ENCODE data around the gene MATN1. TPM values are rescaled to one million over a fixed set of nuclear protein-coding genes. Genes with fewer than 3 reads are reported as not detected.

Gene MATN1
- total and polyA plus RNA-seq, 8 donors, result 0.06 to 0.07 TPM; not detected in 6

GRCh38 chr1:30679201-30679975 is 44.0 kb downstream of the MATN1 start:
- WGBS, 2 donors, result 93 to 94% methylated on average over 2 of the region's 2 CpGs
- no peak overlapping the region for H3K4me3 ChIP-seq
- DNase-seq (peak in 1 of 6 donors; percentile 47), FAIRE-seq (no peak), ATAC-seq (no peak)
- no peak overlapping the region for H3K27ac ChIP-seq
- H3K9me3 ChIP-seq, result no peaks in the 10 kb centered on the region
- H3K4me1 ChIP-seq, result peaks cover 7 to 12% (median 12%) of the 10 kb centered on the region in 3 donors
- TF ChIP-seq, protein P1, sequence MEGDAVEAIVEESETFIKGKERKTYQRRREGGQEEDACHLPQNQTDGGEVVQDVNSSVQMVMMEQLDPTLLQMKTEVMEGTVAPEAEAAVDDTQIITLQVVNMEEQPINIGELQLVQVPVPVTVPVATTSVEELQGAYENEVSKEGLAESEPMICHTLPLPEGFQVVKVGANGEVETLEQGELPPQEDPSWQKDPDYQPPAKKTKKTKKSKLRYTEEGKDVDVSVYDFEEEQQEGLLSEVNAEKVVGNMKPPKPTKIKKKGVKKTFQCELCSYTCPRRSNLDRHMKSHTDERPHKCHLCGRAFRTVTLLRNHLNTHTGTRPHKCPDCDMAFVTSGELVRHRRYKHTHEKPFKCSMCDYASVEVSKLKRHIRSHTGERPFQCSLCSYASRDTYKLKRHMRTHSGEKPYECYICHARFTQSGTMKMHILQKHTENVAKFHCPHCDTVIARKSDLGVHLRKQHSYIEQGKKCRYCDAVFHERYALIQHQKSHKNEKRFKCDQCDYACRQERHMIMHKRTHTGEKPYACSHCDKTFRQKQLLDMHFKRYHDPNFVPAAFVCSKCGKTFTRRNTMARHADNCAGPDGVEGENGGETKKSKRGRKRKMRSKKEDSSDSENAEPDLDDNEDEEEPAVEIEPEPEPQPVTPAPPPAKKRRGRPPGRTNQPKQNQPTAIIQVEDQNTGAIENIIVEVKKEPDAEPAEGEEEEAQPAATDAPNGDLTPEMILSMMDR (IDR thresholded peaks at IDR 0.05), result no peak
- no peaks in the 10 kb centered on the region for H3K27me3 ChIP-seq
- intact Hi-C loops (cut with DNase I), result no loop called here
- no peaks in the 10 kb centered on the region for H3K36me3 ChIP-seq

DNA sequence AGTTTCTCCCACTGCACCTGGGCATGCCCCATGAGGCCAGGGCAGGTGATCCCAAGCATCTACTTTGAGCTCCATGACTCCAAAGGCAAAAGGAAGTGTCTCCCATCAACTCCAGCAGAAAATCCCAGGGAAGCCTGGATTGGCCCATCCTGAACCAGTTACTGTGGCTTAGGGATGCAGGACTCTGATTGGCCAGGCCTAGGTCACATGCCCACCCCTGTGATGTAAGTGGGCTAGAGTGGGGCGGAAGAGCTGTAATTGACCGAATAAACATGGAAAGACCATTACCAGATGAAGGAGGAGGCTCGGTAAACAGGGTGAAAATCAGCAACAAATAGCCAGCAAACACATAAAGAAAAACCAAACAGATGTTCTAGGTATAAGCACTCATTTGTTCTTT is 45.2 kb downstream of the MATN1 start:
- WGBS, 2 donors, result 60 to 88% methylated on average over 3 of the region's 3 CpGs
- H3K27me3 ChIP-seq, result no peaks in the 10 kb centered on the region
- H3K4me1 ChIP-seq, result peaks cover 7 to 12% (median 12%) of the 10 kb centered on the region in 3 donors
- FAIRE-seq, result no peak
- H3K9me3 ChIP-seq, result no peaks in the 10 kb centered on the region
- peak in 1 of 6 donors; percentile 15 for DNase-seq
- no peak overlapping the region for H3K4me3 ChIP-seq
- TF ChIP-seq, protein P1 (IDR thresholded peaks at IDR 0.05), result no peak
- H3K27ac ChIP-seq, result no peak overlapping the region
- intact Hi-C loops (cut with DNase I), result no loop called here
- no peak for ATAC-seq
- H3K36me3 ChIP-seq, result no peaks in the 10 kb centered on the region

- Histone ChIP-seq H3K36me3 (no peaks in the 10 kb centered on the region), H3K9me3 (no peaks in the 10 kb centered on the region), H3K4me1 (peaks cover 3 to 12% (median 10%) of the 10 kb centered on the region in 3 donors), H3K27ac (no peak overlapping the region), H3K4me3 (no peak overlapping the region), H3K27me3 (no peaks in the 10 kb centered on the region)
- intact Hi-C loops (cut with DNase I), result no loop called here
- ATAC-seq (no peak), FAIRE-seq (no peak), DNase-seq (peak in 1 of 6 donors; percentile 25)
- TF ChIP-seq, protein P1 (IDR thresholded peaks at IDR 0.05), result no peak
- WGBS, 2 donors, result 91 to 97% methylated on average over 2 of the region's 2 CpGs
Measured at GRCh38 chr1:30677471-30677870, 45.9 kb downstream of the MATN1 start.

GRCh38 chr1:30675761-30676160 is 47.6 kb downstream of the MATN1 start:
- intact Hi-C loops (cut with DNase I), result no loop called here
- Histone ChIP-seq H3K4me1 (no peaks in the 10 kb centered on the region), H3K27me3 (no peaks in the 10 kb centered on the region), H3K4me3 (no peak overlapping the region), H3K27ac (peak overlapping the region in 1 of 4 donors; percentile 31), H3K36me3 (no peaks in the 10 kb centered on the region), H3K9me3 (no peaks in the 10 kb centered on the region)
- ATAC-seq, result peak in 3 of 4 donors; percentile 27 to 40 (median 27)
- WGBS, 2 donors, result 75 to 84% methylated on average over 2 of the region's 2 CpGs
- TF ChIP-seq, protein P1 (IDR thresholded peaks at IDR 0.05), result no peak
- FAIRE-seq, result no peak
- DNase-seq, result no peak

GRCh38 chr1:30675289-30675688 is 48.1 kb downstream of the MATN1 start:
- H3K27ac ChIP-seq, result peak overlapping the region in 1 of 4 donors; percentile 31
- H3K4me1 ChIP-seq, result no peaks in the 10 kb centered on the region
- H3K27me3 ChIP-seq, result no peaks in the 10 kb centered on the region
- H3K4me3 ChIP-seq, result no peak overlapping the region
- H3K9me3 ChIP-seq, result no peaks in the 10 kb centered on the region
- TF ChIP-seq, protein P1 (IDR thresholded peaks at IDR 0.05), result no peak
- intact Hi-C loops (cut with DNase I), result no loop called here
- 89 to 92% methylated on average over 2 of the region's 2 CpGs for WGBS, 2 donors
- ATAC-seq, result peak in 3 of 4 donors; percentile 18 to 63 (median 46)
- DNase-seq, result no peak
- no peaks in the 10 kb centered on the region for H3K36me3 ChIP-seq
- FAIRE-seq, result no peak

Measured in pancreas (tissue), 10 donors.